ENCODE results near the gene BORCS5. TPM values are rescaled to one million over a fixed set of nuclear protein-coding genes. Genes with fewer than 3 reads are reported as not detected.

BORCS5 gene
- total and polyA plus RNA-seq, 2 donors (not counting 1 experiment from before 2014, with no cell fraction given): 11.9 to 46.2 TPM

DNA sequence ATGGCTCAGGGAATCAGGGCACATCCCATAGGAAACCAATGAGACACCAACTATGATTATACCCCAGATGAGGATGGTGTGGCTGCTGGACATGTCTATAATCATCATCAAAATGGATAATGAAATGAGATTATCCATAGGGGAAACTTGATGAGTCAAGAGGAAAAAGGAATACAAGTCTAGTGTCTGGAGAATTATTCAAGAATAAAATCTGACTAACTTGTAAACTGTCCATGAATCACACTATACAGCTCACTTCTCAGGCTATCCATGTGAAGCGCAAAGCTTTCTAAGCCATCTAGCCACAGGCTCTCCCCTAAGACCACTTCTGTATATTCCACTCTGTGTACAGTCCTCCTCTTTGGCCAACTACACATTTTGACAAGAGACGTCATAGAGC, 153.3 kb downstream of the BORCS5 start:
- H3K9ac ChIP-seq (ENCODE audit: low read length): no peak overlapping the region
- H3K4me2 ChIP-seq (replicated peaks; ENCODE audit: low read depth, low read length, poor library complexity, severe bottlenecking): no peak overlapping the region
- no peaks in the 10 kb centered on the region for H3K9me3 ChIP-seq (ENCODE audit: control extremely low read depth in 1 of 3, control insufficient read depth in 2 of 3, insufficient read depth in 1 of 3, low read length in 2 of 3)
- no peak overlapping the region for H3K4me3 ChIP-seq (ENCODE audit: control extremely low read depth in 1 of 5, extremely low read depth in 1 of 5, insufficient read depth in 1 of 5, low read depth in 2 of 5, low read length in 4 of 5)
- no peak for TF ChIP-seq EZH2 (IDR thresholded peaks at IDR 0.05; ENCODE audit: borderline replicate concordance, insufficient read depth, low read depth, low read length, poor library complexity, severe bottlenecking)
- TF ChIP-seq, protein P1, sequence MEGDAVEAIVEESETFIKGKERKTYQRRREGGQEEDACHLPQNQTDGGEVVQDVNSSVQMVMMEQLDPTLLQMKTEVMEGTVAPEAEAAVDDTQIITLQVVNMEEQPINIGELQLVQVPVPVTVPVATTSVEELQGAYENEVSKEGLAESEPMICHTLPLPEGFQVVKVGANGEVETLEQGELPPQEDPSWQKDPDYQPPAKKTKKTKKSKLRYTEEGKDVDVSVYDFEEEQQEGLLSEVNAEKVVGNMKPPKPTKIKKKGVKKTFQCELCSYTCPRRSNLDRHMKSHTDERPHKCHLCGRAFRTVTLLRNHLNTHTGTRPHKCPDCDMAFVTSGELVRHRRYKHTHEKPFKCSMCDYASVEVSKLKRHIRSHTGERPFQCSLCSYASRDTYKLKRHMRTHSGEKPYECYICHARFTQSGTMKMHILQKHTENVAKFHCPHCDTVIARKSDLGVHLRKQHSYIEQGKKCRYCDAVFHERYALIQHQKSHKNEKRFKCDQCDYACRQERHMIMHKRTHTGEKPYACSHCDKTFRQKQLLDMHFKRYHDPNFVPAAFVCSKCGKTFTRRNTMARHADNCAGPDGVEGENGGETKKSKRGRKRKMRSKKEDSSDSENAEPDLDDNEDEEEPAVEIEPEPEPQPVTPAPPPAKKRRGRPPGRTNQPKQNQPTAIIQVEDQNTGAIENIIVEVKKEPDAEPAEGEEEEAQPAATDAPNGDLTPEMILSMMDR (IDR thresholded peaks at IDR 0.05): no peak
- no peaks in the 10 kb centered on the region for H3K79me2 ChIP-seq (ENCODE audit: control insufficient read depth, insufficient read depth, low read length)
- ChIA-PET POLR2A (no interaction called here), CTCF (no interaction called here)
- ATAC-seq (ENCODE audit: low read depth): no peak
- Mint-ChIP-seq H3K27me3 (peaks cover 5% of the 10 kb centered on the region), H3K27ac (no peak overlapping the region), H3K4me1 (peaks cover 8% of the 10 kb centered on the region), H3K4me3 (no peak overlapping the region), H3K9me3 (ENCODE audit: insufficient read depth) (no peaks in the 10 kb centered on the region)
- peaks cover 0 to 5% of the 10 kb centered on the region in 2 donors for H3K4me1 ChIP-seq (ENCODE audit: control insufficient read depth in 2 of 2, insufficient read depth in 2 of 2, low read length in 2 of 2)
- no peak overlapping the region for H3K27ac ChIP-seq (ENCODE audit: low read length in 2 of 2)
- no peaks in the 10 kb centered on the region for H3K27me3 ChIP-seq (replicated peaks in 1 of 4; ENCODE audit: control extremely low read depth in 1 of 4, control insufficient read depth in 3 of 4, insufficient read depth in 4 of 4, low read length in 3 of 4)
- WGBS (ENCODE audit: insufficient coverage): no CpG with 5 or more reads among the region's 2 CpGs
- intact Hi-C loops (cut with micrococcal nuclease): no loop called here
- H3K36me3 ChIP-seq (replicated peaks in 1 of 2; ENCODE audit: control extremely low read depth in 1 of 2, control insufficient read depth in 1 of 2, extremely low read depth in 1 of 2, insufficient read depth in 2 of 2, low read length in 1 of 2): no peaks in the 10 kb centered on the region
- no peaks in the 10 kb centered on the region for H4K20me1 ChIP-seq (ENCODE audit: control insufficient read depth, insufficient read depth, low read length, poor library complexity, severe bottlenecking)
- no peak for DNase-seq
- no peak overlapping the region for H2AFZ ChIP-seq (ENCODE audit: insufficient read depth, low read depth, low read length, poor library complexity, severe bottlenecking)

- no peak overlapping the region for H3K4me3 Mint-ChIP-seq
- H3K4me1 ChIP-seq (ENCODE audit: control insufficient read depth in 2 of 2, insufficient read depth in 2 of 2, low read length in 2 of 2): peaks cover 0 to 5% of the 10 kb centered on the region in 2 donors
- ChIA-PET CTCF (no interaction called here), POLR2A (no interaction called here)
- no peak overlapping the region for H3K27ac ChIP-seq (ENCODE audit: low read length in 2 of 2)
- no peaks in the 10 kb centered on the region for H3K27me3 ChIP-seq (replicated peaks in 1 of 4; ENCODE audit: control extremely low read depth in 1 of 4, control insufficient read depth in 3 of 4, insufficient read depth in 4 of 4, low read length in 3 of 4)
- no peaks in the 10 kb centered on the region for H3K79me2 ChIP-seq (ENCODE audit: control insufficient read depth, insufficient read depth, low read length)
- no CpG with 5 or more reads among the region's 2 CpGs for WGBS (ENCODE audit: insufficient coverage)
- TF ChIP-seq, protein P1 (IDR thresholded peaks at IDR 0.05): no peak
- TF ChIP-seq EZH2 (IDR thresholded peaks at IDR 0.05; ENCODE audit: borderline replicate concordance, insufficient read depth, low read depth, low read length, poor library complexity, severe bottlenecking): no peak
- H4K20me1 ChIP-seq (ENCODE audit: control insufficient read depth, insufficient read depth, low read length, poor library complexity, severe bottlenecking): no peaks in the 10 kb centered on the region
- no peak overlapping the region for H2AFZ ChIP-seq (ENCODE audit: insufficient read depth, low read depth, low read length, poor library complexity, severe bottlenecking)
- intact Hi-C loops (cut with micrococcal nuclease): no loop called here
- H3K9me3 ChIP-seq (ENCODE audit: control extremely low read depth in 1 of 3, control insufficient read depth in 2 of 3, insufficient read depth in 1 of 3, low read length in 2 of 3): no peaks in the 10 kb centered on the region
- ATAC-seq (ENCODE audit: low read depth): no peak
- no peak overlapping the region for H3K27ac Mint-ChIP-seq
- DNase-seq: no peak
- no peaks in the 10 kb centered on the region for H3K9me3 Mint-ChIP-seq (ENCODE audit: insufficient read depth)
- peaks cover 5% of the 10 kb centered on the region for H3K27me3 Mint-ChIP-seq
- no peak overlapping the region for H3K4me3 ChIP-seq (ENCODE audit: control extremely low read depth in 1 of 5, extremely low read depth in 1 of 5, insufficient read depth in 1 of 5, low read depth in 2 of 5, low read length in 4 of 5)
- peaks cover 5% of the 10 kb centered on the region for H3K4me1 Mint-ChIP-seq
- no peaks in the 10 kb centered on the region for H3K36me3 ChIP-seq (replicated peaks in 1 of 2; ENCODE audit: control extremely low read depth in 1 of 2, control insufficient read depth in 1 of 2, extremely low read depth in 1 of 2, insufficient read depth in 2 of 2, low read length in 1 of 2)
- no peak overlapping the region for H3K4me2 ChIP-seq (replicated peaks; ENCODE audit: low read depth, low read length, poor library complexity, severe bottlenecking)
- no peak overlapping the region for H3K9ac ChIP-seq (ENCODE audit: low read length)
Observed at GRCh38 chr12:12510551-12510950, 153.7 kb downstream of the BORCS5 start.
